Uterus (tissue), 2 donors: Measurements from ENCODE around the gene KCND2.

Experiments used
- POLR2A ChIP-seq, 2 donors: fragments of 450-650 bp; IDR thresholded peaks; one replicate each; pipeline ENCODE4 v1.6.1; 2016; ENCODE audit warnings: antibody characterized with exemption in 2 of 2, mild to moderate bottlenecking in 1 of 2, moderate library complexity in 1 of 2
- TF ChIP-seq, protein P1 (sequence below), 4 experiments: fragments of 200-600 bp in 2 of 4; fragments of 450-650 bp in 2 of 4; sonication (generic) in 2 of 4; IDR thresholded peaks; one replicate each; pipeline ENCODE4 v1.5.1; 2016 to 2019; ENCODE audit warnings: antibody characterized with exemption in 4 of 4, mild to moderate bottlenecking in 2 of 4, moderate library complexity in 1 of 4

GRCh38 chr7:120512701-120513100 lies 239.7 kb downstream of the KCND2 start:
- TF ChIP-seq, protein P1, sequence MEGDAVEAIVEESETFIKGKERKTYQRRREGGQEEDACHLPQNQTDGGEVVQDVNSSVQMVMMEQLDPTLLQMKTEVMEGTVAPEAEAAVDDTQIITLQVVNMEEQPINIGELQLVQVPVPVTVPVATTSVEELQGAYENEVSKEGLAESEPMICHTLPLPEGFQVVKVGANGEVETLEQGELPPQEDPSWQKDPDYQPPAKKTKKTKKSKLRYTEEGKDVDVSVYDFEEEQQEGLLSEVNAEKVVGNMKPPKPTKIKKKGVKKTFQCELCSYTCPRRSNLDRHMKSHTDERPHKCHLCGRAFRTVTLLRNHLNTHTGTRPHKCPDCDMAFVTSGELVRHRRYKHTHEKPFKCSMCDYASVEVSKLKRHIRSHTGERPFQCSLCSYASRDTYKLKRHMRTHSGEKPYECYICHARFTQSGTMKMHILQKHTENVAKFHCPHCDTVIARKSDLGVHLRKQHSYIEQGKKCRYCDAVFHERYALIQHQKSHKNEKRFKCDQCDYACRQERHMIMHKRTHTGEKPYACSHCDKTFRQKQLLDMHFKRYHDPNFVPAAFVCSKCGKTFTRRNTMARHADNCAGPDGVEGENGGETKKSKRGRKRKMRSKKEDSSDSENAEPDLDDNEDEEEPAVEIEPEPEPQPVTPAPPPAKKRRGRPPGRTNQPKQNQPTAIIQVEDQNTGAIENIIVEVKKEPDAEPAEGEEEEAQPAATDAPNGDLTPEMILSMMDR (IDR thresholded peaks at IDR 0.05): no peak
- TF ChIP-seq POLR2A (IDR thresholded peaks at IDR 0.05): no peak
